Mesendoderm (in vitro differentiated cells): ENCODE results near the gene RAD23A.
A peak's percentile ranks its signal among the peaks of the same experiment; 100 is the strongest.

Experiments
- DNase-seq: peaks from one replicate; pipeline ENCODE4 v3.0.0; 2013
- H2AK5ac ChIP-seq: 2 replicates; pipeline ENCODE4 v1.6.1; 2013; ENCODE audit warnings: low read length, inconsistent platforms
- H2BK120ac ChIP-seq: 2 replicates; pipeline ENCODE4 v1.6.1; 2013; ENCODE audit warnings: low read depth, mild to moderate bottlenecking, low read length, moderate library complexity, mixed read lengths
- H2BK15ac ChIP-seq: replicated peaks from 2 replicates; pipeline ENCODE4 v1.6.1; 2013; ENCODE audit warnings: low read depth, mild to moderate bottlenecking, moderate library complexity
- H2BK5ac ChIP-seq: 2 replicates; pipeline ENCODE4 v1.6.1; 2013; ENCODE audit warnings: low read length, inconsistent platforms
- H3K18ac ChIP-seq: 2 replicates; pipeline ENCODE4 v1.6.1; 2013; ENCODE audit warnings: mild to moderate bottlenecking, low read length, mixed read lengths
- H3K23ac ChIP-seq: one replicate; pipeline ENCODE4 v1.6.1; 2013; ENCODE audit warnings: low read length
- H3K27ac ChIP-seq: 2 replicates; pipeline ENCODE4 v1.5.1; 2013; ENCODE audit warnings: low read depth, mild to moderate bottlenecking, inconsistent platforms, low read length, moderate library complexity
- H3K27me3 ChIP-seq: 2 replicates; pipeline ENCODE4 v1.6.1; 2013; ENCODE audit warnings: low read length, control low read depth, mild to moderate bottlenecking, inconsistent platforms; ENCODE audit not compliant: insufficient read depth, poor library complexity
- H3K36me3 ChIP-seq: 2 replicates; pipeline ENCODE4 v1.6.1; 2013; ENCODE audit warnings: low read length, inconsistent platforms; ENCODE audit not compliant: control insufficient read depth, insufficient read depth
- H3K4ac ChIP-seq: one replicate; pipeline ENCODE4 v1.6.1; 2013; ENCODE audit warnings: low read depth, mild to moderate bottlenecking, low read length, moderate library complexity
- H3K4me1 ChIP-seq: 2 replicates; pipeline ENCODE4 v1.6.1; 2013; ENCODE audit warnings: low read depth, low read length, inconsistent platforms; ENCODE audit not compliant: control insufficient read depth
- H3K4me2 ChIP-seq: 2 replicates; pipeline ENCODE4 v1.6.1; 2013; ENCODE audit warnings: low read length
- H3K4me3 ChIP-seq: 2 replicates; pipeline ENCODE4 v1.5.1; 2013; ENCODE audit warnings: mild to moderate bottlenecking, low read length
- H3K56ac ChIP-seq: one replicate; pipeline ENCODE4 v1.6.1; 2013; ENCODE audit warnings: low read length
- H3K79me1 ChIP-seq: 2 replicates; pipeline ENCODE4 v1.6.1; 2013; ENCODE audit warnings: low read length, inconsistent platforms
- H3K79me2 ChIP-seq: 2 replicates; pipeline ENCODE4 v1.6.1; 2013; ENCODE audit warnings: mild to moderate bottlenecking, low read length; ENCODE audit not compliant: control insufficient read depth, insufficient read depth
- H3K9ac ChIP-seq: 2 replicates; pipeline ENCODE4 v1.6.1; 2013; ENCODE audit warnings: low read length, inconsistent platforms
- H4K5ac ChIP-seq: one replicate; pipeline ENCODE4 v1.6.1; 2013; ENCODE audit warnings: low read length
- H4K8ac ChIP-seq: one replicate; pipeline ENCODE4 v1.6.1; 2013; ENCODE audit warnings: low read depth, mild to moderate bottlenecking, control low read depth, low read length, moderate library complexity
- WGBS: extraction: QIAGEN DNeasy Blood & Tissue Kit; methylation state at CpG from one replicate; pipeline ENCODE4 v1.1.7; 2013; ENCODE audit warnings: low lambda C conversion rate, missing lambda C conversion rate; ENCODE audit not compliant: insufficient coverage; ENCODE audit errors: extremely low coverage; 5-methylcytosine and 5-hydroxymethylcytosine counted together

Gene RAD23A

DNA sequence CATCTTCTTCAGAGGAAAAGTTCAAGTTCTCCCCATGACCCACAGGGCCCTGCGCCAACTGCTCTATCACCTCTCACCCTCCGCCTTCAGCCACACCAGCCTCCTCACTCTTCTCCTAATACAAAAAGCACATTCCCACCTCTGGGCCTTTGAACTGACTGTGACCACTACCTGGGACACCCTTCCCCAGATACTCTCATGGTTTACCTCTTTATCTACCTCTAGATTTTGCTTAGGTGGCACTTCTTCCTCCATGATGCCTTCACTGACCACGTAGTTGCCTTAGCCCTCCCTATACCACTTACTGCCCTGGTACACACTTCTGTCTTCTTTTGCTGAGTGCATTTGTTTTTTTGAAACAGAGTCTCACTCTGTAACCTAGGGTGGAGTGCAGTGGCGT, 22.7 kb upstream of the RAD23A start:
- H2AK5ac ChIP-seq: no peak overlapping the region
- no peak for DNase-seq

DNA sequence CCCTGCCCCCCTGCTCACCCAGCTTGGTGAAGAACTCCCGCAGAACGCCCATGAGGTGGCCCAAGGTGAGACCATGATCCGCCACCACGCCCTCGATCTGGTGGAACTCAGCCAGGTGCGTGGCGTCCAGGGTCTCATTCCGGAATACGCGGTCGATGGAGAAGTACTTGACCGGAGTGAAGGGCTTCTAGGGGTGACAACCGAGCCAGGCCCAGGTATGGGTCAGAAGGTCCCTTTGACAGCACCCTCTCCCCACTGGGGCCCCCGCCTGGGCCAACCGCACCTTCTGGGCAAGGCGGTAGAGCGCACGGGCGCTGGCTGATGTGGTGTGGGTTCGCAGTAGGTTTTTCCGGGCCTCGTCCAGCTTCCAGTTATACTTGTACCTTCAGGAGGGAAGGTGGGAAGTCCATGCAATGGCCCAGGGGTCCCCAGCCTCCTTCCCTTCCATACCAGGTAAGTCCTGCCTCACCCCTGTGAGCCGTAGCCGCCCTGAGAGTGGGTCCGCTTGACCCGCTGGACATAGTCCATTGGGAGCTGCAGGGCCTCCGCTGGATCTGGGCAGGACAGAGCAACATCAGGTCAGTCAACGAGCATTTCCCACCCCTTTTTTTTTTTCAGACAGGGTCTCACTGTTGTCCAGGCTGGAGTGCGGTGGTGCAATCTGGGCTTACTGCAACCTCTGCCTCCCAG, 20.9 kb upstream of the RAD23A start:
- H3K27ac ChIP-seq: no peak overlapping the region
- H3K79me2 ChIP-seq: no peaks in the 10 kb centered on the region
- H2BK5ac ChIP-seq: no peak overlapping the region
- H2BK120ac ChIP-seq: no peak overlapping the region
- no peak overlapping the region for H3K23ac ChIP-seq
- H3K4me2 ChIP-seq: no peak overlapping the region
- no peak for DNase-seq
- no peak overlapping the region for H4K5ac ChIP-seq
- H2BK15ac ChIP-seq: no peak overlapping the region
- WGBS: no CpG with 5 or more reads among the region's 29 CpGs
- H2AK5ac ChIP-seq: no peak overlapping the region
- H3K27me3 ChIP-seq: no peaks in the 10 kb centered on the region
- H3K36me3 ChIP-seq: peaks cover 18% of the 10 kb centered on the region
- H3K4ac ChIP-seq: no peak overlapping the region
- no peak overlapping the region for H3K4me3 ChIP-seq
- H3K4me1 ChIP-seq: no peaks in the 10 kb centered on the region
- no peak overlapping the region for H3K18ac ChIP-seq
- H4K8ac ChIP-seq: no peak overlapping the region
- no peak overlapping the region for H3K9ac ChIP-seq
- H3K56ac ChIP-seq: no peak overlapping the region
- no peaks in the 10 kb centered on the region for H3K79me1 ChIP-seq

More for the DNA sequence above, 22.7 kb upstream of the RAD23A start:
- Histone ChIP-seq H2BK120ac (no peak overlapping the region), H3K9ac (no peak overlapping the region), H3K4me1 (no peaks in the 10 kb centered on the region), H3K23ac (no peak overlapping the region), H4K8ac (no peak overlapping the region), H3K18ac (no peak overlapping the region), H2BK5ac (no peak overlapping the region), H3K79me1 (no peaks in the 10 kb centered on the region), H3K4ac (no peak overlapping the region), H3K4me2 (no peak overlapping the region), H4K5ac (no peak overlapping the region), H3K4me3 (no peak overlapping the region), H3K79me2 (no peaks in the 10 kb centered on the region), H3K27me3 (no peaks in the 10 kb centered on the region), H3K27ac (no peak overlapping the region), H2BK15ac (no peak overlapping the region), H3K36me3 (peaks cover 13% of the 10 kb centered on the region), H3K56ac (no peak overlapping the region)
- no CpG with 5 or more reads among the region's 4 CpGs for WGBS

DNA sequence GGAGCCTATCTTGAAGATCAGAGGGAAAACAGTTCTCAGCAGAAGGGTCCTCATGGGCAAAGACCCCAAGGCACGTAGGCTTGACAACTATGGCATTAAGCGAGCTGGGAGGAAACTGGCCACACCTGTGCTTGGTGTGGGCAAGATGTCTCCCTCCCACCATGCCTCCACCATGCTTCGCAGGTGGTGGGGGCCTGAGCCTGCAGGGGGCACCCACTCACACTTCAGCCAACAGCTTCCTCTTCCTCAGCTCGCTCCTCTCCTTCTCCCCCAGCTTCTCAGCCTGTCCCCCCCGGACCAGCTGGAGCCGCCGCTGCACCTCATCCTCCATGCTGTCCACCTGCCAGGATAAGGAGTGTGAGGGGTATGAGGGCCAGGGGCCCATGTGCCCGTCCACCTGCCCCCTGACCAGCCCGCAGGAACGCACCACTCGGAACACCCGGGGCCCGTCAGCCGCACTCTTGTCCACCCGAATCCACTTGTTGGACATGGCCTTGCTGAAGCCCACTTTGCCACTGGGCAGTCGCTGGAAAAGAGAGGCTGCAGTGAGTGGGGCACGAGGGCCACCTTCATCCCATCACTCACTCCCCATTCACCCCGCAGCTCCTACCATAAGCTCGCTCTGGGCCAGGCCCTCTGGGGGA, 15.5 kb upstream of the RAD23A start:
- peaks cover 16% of the 10 kb centered on the region for H3K79me2 ChIP-seq
- peaks cover 10% of the 10 kb centered on the region for H3K36me3 ChIP-seq
- H3K56ac ChIP-seq: no peak overlapping the region
- H2BK120ac ChIP-seq: no peak overlapping the region
- H3K4me1 ChIP-seq: peaks cover 2% of the 10 kb centered on the region
- H3K4me2 ChIP-seq: no peak overlapping the region
- no peak overlapping the region for H3K18ac ChIP-seq
- no peak overlapping the region for H4K5ac ChIP-seq
- H3K4ac ChIP-seq: no peak overlapping the region
- H4K8ac ChIP-seq: no peak overlapping the region
- no peak overlapping the region for H3K4me3 ChIP-seq
- no peaks in the 10 kb centered on the region for H3K27me3 ChIP-seq
- H3K23ac ChIP-seq: no peak overlapping the region
- H2BK15ac ChIP-seq: no peak overlapping the region
- H3K27ac ChIP-seq: no peak overlapping the region
- peaks cover 11% of the 10 kb centered on the region for H3K79me1 ChIP-seq
- no peak overlapping the region for H3K9ac ChIP-seq
- no peak overlapping the region for H2AK5ac ChIP-seq
- no CpG with 5 or more reads among the region's 19 CpGs for WGBS
- no peak overlapping the region for H2BK5ac ChIP-seq
- no peak for DNase-seq

- H4K5ac ChIP-seq: no peak overlapping the region
- peak overlapping the region; percentile 94 for H3K4me3 ChIP-seq
- H3K79me2 ChIP-seq: peaks cover 16% of the 10 kb centered on the region
- peaks cover 11% of the 10 kb centered on the region for H3K79me1 ChIP-seq
- no peak overlapping the region for H3K27ac ChIP-seq
- H2BK120ac ChIP-seq: no peak overlapping the region
- no peak for DNase-seq
- H3K27me3 ChIP-seq: no peaks in the 10 kb centered on the region
- WGBS: no CpG with 5 or more reads among the region's 16 CpGs
- H2BK5ac ChIP-seq: no peak overlapping the region
- peaks cover 5% of the 10 kb centered on the region for H3K36me3 ChIP-seq
- H4K8ac ChIP-seq: no peak overlapping the region
- H3K4me1 ChIP-seq: peaks cover 2% of the 10 kb centered on the region
- peak overlapping the region; percentile 80 for H3K4me2 ChIP-seq
- H3K56ac ChIP-seq: peak overlapping the region; percentile 99
- H2AK5ac ChIP-seq: no peak overlapping the region
- H3K9ac ChIP-seq: peak overlapping the region; percentile 98
- H3K23ac ChIP-seq: peak overlapping the region; percentile 98
- no peak overlapping the region for H3K18ac ChIP-seq
- H2BK15ac ChIP-seq: no peak overlapping the region
- peak overlapping the region; percentile 71 for H3K4ac ChIP-seq
These were observed 13.0 kb upstream of the RAD23A start for GRCh38 chr19:12932392-12933286.

DNA sequence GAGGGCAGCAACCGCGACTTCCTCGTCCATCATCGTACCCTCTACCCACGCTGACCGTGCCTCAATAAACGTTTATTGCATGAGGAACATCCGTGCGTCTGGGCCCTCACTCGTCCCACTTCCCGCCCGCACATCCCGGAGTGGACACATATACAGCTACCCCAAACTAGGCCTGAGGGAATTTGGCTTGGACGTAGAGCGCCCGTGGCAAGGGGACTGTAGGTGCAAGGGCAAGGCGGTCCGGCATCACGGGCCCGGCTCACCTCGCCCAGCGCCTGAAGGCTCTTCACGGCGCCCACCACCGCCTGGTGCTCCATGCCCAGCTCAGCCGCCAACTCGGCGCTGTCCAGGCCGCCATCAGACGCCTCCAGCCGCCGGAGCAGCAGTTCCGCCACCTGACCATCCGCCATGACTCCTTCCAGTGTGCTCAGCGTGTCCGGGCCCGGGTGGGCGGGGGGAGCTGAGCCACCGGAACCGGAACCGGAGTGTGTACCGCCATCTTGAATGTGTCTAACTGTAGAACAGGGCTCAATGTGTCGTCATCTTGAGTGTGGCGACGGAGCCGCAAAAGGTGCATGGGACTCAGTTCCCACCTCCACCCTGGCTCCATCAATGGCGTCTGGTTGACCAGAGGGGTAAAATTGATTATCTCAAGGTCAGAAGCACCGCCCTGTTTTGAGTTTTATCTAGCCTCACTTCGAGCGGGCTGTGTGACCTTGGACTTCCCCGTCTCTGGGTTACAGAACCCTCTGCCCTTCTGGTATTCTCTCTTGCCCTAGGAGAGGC, 12.2 kb upstream of the RAD23A start, which contains the start of gene FARSA:
Gene FARSA, minus strand, starts transcription at position 425 of the 786 bp plus-strand sequence. Its CDS starts 15 bp downstream, at position 410.
- no peaks in the 10 kb centered on the region for H3K27me3 ChIP-seq
- H3K36me3 ChIP-seq: peaks cover 3% of the 10 kb centered on the region
- peak within 1 kb of the TSS; percentile 47 for H4K5ac ChIP-seq
- peak within 1 kb of the TSS; percentile 98 for H3K9ac ChIP-seq
- H2BK120ac ChIP-seq: no peak within 1 kb of the TSS
- peak within 1 kb of the TSS; percentile 43 for H2BK5ac ChIP-seq
- no peak within 1 kb of the TSS for H3K27ac ChIP-seq
- H3K79me1 ChIP-seq: peaks cover 11% of the 10 kb centered on the region
- peaks cover 2% of the 10 kb centered on the region for H3K4me1 ChIP-seq
- H3K79me2 ChIP-seq: peaks cover 16% of the 10 kb centered on the region
- H4K8ac ChIP-seq: no peak within 1 kb of the TSS
- peak within 1 kb of the TSS; percentile 71 for H3K4ac ChIP-seq
- WGBS: no CpG with 5 or more reads among the region's 51 CpGs
- peak; percentile 94 for DNase-seq
- peak within 1 kb of the TSS; percentile 98 for H3K23ac ChIP-seq
- H2AK5ac ChIP-seq: no peak within 1 kb of the TSS
- peak within 1 kb of the TSS; percentile 99 for H3K56ac ChIP-seq
- peak within 1 kb of the TSS; percentile 5 for H3K18ac ChIP-seq
- H2BK15ac ChIP-seq: no peak within 1 kb of the TSS
- peak within 1 kb of the TSS; percentile 80 for H3K4me2 ChIP-seq
- peak within 1 kb of the TSS; percentile 94 for H3K4me3 ChIP-seq
